ENCODE results near the gene LATS1.

GRCh38 chr6:149648148-149649145 lies 69.5 kb downstream of the LATS1 start, which contains the start of gene KATNA1:
- TF ChIP-seq CTCF (IDR thresholded peaks at IDR 0.05) (peak in 2 of 6 experiments; percentile 7 to 18), POLR2A (IDR thresholded peaks at IDR 0.05) (peak in 3 of 4 donors; percentile 59 to 88 (median 64)), POLR2AphosphoS5 (IDR thresholded peaks at IDR 0.05) (peak; percentile 82 to 98), EP300 (IDR thresholded peaks at IDR 0.05) (peak in 1 of 4 donors; percentile 75)

Data from upper lobe of left lung (tissue), 4 donors.